Keratinocyte (primary cell): ENCODE results near the gene PRPF40B.

Experiments
- CTCF ChIP-seq, 3 experiments: IDR thresholded peaks in 1 of 3; conservative IDR thresholded peaks in 1 of 3; optimal IDR thresholded peaks in 1 of 3; 2 replicates in 2 of 3; 3 replicates in 1 of 3; pipeline versions ENCODE3 to v1.5.1; 2011; ENCODE audit warnings: low read length in 3 of 3, mild to moderate bottlenecking in 3 of 3, moderate library complexity in 2 of 3, control low read depth in 1 of 3, inconsistent platforms in 1 of 3; ENCODE audit not compliant: insufficient read depth in 2 of 3; ENCODE audit errors: extremely low read depth in 1 of 3
- EZH2 ChIP-seq: IDR thresholded peaks from one replicate; pipeline ENCODE4 v1.6.1; 2012; ENCODE audit warnings: inconsistent platforms, mild to moderate bottlenecking, low read length, moderate library complexity

GRCh38 chr12:49667325-49668090 is 44.1 kb downstream of the PRPF40B start:
- TF ChIP-seq CTCF (optimal IDR thresholded peaks at IDR 0.05 in 1 of 3, IDR thresholded peaks at IDR 0.05 in 1 of 3, conservative IDR thresholded peaks at IDR 0.05 in 1 of 3; ENCODE audit: extremely low read depth in 1 of 3, insufficient read depth in 2 of 3, low read length in 3 of 3), result no peak
- no peak for TF ChIP-seq EZH2
